ENCODE data around the gene GNRH2.
"Not testable (repeated sequence)": the region's sequence is repeated elsewhere in the genome, so short reads cannot be mapped to it uniquely, and the experiment has no call there.

Gene GNRH2

DNA sequence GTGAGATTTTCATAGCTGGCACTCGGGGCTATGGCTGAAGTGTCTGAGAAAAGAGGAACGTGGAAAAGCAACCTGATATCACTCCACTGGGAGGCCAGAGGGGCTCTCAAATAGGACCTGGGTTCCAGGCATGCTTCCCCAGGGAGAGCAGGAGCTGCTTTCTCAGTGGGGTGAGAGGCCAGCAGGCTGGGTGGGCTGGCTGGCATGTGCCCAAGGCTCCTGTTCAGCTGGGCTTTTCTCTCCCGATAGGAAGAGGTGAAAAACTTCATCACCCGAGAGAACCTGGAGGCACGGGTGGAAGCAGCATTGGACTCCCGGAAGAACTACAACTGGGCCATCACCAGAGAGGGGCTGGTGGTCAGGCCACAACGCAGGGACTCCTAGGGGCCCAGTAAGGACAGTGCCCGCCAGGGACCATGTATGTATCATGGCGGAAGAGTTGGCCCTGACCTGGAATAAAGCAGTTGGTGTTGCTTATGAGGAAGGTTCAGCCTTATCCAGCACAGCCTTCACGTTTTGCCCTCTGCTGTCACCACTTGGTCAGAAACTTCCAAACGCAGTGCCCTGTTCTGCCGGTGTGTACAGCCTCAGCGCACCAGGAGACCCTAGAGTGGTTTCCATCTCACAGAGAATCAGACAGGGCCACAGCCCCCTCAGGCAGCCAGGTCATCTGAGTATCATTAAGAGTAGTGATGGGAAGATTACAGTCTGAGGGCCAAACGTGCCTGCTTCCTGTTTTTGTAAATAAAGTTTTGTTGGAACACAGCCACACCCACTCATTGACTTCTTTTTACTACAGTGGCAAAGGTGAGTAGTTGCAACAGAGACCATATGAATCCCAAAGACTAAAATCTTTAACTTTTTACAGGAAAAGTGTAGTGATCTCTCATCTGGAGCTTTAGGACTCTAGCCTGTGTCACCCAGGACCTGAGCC lies 4.3 kb downstream of the GNRH2 start:
- TF ChIP-seq, protein P1, sequence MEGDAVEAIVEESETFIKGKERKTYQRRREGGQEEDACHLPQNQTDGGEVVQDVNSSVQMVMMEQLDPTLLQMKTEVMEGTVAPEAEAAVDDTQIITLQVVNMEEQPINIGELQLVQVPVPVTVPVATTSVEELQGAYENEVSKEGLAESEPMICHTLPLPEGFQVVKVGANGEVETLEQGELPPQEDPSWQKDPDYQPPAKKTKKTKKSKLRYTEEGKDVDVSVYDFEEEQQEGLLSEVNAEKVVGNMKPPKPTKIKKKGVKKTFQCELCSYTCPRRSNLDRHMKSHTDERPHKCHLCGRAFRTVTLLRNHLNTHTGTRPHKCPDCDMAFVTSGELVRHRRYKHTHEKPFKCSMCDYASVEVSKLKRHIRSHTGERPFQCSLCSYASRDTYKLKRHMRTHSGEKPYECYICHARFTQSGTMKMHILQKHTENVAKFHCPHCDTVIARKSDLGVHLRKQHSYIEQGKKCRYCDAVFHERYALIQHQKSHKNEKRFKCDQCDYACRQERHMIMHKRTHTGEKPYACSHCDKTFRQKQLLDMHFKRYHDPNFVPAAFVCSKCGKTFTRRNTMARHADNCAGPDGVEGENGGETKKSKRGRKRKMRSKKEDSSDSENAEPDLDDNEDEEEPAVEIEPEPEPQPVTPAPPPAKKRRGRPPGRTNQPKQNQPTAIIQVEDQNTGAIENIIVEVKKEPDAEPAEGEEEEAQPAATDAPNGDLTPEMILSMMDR (IDR thresholded peaks at IDR 0.05) = no peak
- no peak overlapping the region for H3K27ac ChIP-seq

DNA sequence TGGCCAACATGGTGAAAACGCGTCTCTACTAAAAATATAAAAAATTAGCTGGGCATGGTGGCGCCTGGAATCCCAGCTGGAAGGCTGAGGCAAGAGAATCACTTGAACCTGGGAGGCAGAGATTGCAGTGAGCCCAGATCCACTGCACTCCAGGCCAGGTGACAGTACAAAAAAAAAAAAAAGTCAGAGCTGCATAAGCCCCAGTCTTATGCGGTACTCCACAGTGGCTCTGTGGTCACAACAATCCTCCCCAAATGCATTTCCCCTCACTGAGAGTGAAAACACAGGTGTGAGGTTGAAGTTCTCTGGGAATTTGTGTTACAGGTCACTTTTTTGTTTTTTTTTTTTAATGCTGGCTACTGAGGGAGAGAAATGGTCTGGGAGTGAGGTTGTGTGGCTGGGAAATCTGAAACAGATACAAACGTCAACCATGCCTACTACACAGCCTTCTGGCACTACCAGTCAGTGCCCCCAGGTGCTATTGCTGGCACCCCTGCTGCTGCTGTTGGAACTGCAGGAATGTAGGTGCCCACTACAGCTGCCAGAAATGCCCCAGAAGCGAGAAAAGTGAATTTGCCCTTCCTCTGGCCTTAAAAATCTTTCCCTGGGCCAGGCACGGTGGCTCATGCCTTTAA lies 8.1 kb downstream of the GNRH2 start:
- H3K27ac ChIP-seq = no peak overlapping the region
- no peak for DNase-seq (ENCODE audit: low spot score)
- no peak overlapping the region for H3K4me3 ChIP-seq
- TF ChIP-seq, protein P1 (IDR thresholded peaks at IDR 0.05) = no peak

More for the DNA sequence above, 4.3 kb downstream of the GNRH2 start:
- DNase-seq (ENCODE audit: low spot score) = no peak
- peak overlapping the region; percentile 95 for H3K4me3 ChIP-seq

DNA sequence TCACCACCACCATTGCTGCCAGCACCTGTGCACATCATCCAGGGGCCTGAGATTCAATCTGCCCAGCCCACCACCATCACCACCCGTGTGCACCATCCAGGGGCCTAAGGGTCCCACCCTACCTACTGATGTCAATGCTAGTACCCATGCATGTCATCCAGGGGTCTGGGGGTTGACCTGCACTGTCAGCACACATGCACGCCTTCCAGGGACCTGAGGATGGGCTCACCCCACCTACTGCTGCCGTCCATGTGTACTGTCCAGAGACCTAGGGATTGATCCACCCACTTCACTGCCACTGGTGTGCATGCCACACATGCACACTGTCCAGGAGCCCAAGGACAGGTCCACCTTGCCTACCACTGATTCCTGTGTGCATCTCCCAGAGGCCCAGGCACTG lies 16.1 kb downstream of the GNRH2 start:
- no peak overlapping the region for H3K4me3 ChIP-seq
- no peak for DNase-seq (ENCODE audit: low spot score)
- TF ChIP-seq, protein P1 (IDR thresholded peaks at IDR 0.05) = no peak
- H3K27ac ChIP-seq = no peak overlapping the region

DNA sequence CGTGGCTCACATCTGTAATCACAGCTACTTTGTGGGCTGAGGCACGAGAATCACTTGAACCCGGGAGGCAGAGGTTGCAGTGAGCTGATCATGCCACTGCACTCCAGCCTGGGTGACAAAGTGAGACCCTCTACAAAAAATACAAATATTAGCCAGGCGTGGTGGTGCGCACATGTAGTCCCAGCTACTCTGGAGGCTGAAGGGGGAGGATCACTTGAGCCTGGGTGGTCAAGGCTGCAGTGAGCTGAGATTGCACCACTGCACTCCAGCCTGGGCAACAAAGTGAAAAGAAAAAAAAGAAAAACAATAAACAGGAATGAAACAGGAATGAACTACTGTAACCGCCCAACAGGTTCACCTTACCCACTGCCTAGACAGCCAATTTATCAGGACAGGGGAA lies 20.7 kb downstream of the GNRH2 start:
- H3K4me3 ChIP-seq; H3K27ac ChIP-seq; DNase-seq (ENCODE audit: low spot score): not testable (repeated sequence)

DNA sequence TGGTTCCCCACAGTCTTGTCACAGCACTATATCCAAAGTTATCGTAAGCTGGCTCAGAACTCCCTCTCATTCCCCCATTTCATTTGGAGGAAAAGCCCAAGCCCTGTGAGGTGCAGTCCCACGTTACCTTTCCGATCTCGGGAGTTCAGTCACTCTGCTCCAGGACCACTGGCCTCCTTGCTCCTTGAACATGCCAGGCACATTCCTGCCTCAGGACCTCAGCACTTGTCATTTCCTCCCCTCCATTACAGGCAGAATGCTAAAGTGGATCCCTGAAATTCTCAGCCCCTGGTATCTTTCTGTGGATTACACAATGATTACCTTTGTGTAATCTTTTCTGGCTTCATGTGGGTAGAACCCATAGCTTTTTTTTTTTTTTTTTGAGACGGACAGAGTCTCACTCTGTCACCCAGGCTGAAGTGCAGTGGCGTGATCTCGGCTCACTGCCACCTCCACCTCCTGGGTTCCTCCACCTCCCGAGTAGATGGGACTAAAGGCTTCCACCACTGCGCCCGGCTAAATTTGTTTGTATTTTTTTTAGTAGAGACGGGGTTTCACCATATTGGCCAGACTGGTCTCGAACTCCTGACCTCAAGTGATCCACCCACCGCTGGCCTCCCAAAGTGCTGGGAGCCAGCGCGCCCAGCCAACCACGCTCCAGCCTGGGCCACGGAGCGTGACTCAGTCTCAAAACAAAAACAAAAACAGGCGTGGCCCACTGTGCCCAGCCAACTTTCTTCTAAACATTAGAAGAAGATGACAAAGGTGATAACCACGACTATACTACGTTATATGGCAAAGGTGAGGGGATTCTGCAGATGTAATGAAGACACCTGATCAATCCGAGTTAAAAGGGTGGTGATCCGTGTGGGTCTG lies 24.0 kb downstream of the GNRH2 start:
- DNase-seq (ENCODE audit: low spot score) = no peak
- Histone ChIP-seq H3K27ac (no peak overlapping the region), H3K4me3 (no peak overlapping the region)
- TF ChIP-seq, protein P1 (IDR thresholded peaks at IDR 0.05) = no peak

DNA sequence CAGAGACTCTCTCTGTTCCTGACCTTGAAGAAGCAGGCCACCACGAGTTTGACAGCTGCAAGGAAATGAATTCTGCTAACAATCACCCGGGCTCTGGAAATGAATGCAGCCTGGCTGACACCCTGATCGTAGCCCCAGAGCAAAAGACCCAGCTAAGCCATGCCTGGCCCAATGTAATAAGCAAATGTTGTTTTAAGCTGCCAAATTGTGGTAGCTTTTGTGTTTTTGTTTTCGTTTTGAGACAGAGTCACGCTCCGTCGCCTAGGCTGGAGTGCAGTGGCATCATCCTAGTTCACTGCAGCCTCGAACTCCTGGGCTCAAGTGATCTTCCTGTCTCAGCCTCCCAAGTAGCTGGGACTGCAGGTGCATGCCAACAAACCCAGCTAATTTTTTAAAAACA lies 24.7 kb downstream of the GNRH2 start:
- TF ChIP-seq, protein P1 (IDR thresholded peaks at IDR 0.05) = no peak
- H3K27ac ChIP-seq = no peak overlapping the region
- no peak for DNase-seq (ENCODE audit: low spot score)
- no peak overlapping the region for H3K4me3 ChIP-seq

Measured in coronary artery (tissue), 2 donors.